OCI-LY3 (cell line): Measurements from ENCODE around the gene CRLF2.

Source experiments
- EZH2phosphoT487 ChIP-seq: fragments of 200-600 bp; shearing (Covaris generic); IDR thresholded peaks from 2 replicates; pipeline ENCODE4 v1.6.1; 2018; ENCODE audit warnings: antibody characterized with exemption, mixed run types, low read depth
- TF ChIP-seq, protein P1 (sequence below): fragments of 200-600, 300-600 bp; sonication (generic); IDR thresholded peaks from 2 replicates; pipeline ENCODE4 v1.5.1; 2014; ENCODE audit warnings: antibody characterized with exemption, low read length, low read depth

- TF ChIP-seq, protein P1, sequence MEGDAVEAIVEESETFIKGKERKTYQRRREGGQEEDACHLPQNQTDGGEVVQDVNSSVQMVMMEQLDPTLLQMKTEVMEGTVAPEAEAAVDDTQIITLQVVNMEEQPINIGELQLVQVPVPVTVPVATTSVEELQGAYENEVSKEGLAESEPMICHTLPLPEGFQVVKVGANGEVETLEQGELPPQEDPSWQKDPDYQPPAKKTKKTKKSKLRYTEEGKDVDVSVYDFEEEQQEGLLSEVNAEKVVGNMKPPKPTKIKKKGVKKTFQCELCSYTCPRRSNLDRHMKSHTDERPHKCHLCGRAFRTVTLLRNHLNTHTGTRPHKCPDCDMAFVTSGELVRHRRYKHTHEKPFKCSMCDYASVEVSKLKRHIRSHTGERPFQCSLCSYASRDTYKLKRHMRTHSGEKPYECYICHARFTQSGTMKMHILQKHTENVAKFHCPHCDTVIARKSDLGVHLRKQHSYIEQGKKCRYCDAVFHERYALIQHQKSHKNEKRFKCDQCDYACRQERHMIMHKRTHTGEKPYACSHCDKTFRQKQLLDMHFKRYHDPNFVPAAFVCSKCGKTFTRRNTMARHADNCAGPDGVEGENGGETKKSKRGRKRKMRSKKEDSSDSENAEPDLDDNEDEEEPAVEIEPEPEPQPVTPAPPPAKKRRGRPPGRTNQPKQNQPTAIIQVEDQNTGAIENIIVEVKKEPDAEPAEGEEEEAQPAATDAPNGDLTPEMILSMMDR: peak; percentile 81
- no peak for TF ChIP-seq EZH2phosphoT487
Measured at GRCh38 chrX:1244164-1245076, 32.0 kb upstream of the CRLF2 start.
